CD4-positive, alpha-beta T cell treated with Interleukin-10 for 1 hour (primary cell): ENCODE measurements around the gene WASHC2A.
"Not testable (repeated sequence)": the region's sequence is repeated elsewhere in the genome, so short reads cannot be mapped to it uniquely, and the experiment has no call there.

ENCODE experiments used
- DNase-seq: peaks from one replicate; pipeline ENCODE4 v3.0.0-alpha.2; 2020

The WASHC2A gene

GRCh38 chr10:50159856-50160255 lies 92.1 kb downstream of the WASHC2A start:
- not testable (repeated sequence) for DNase-seq

GRCh38 chr10:50165038-50165437 lies 97.3 kb downstream of the WASHC2A start:
- not testable (repeated sequence) for DNase-seq

- DNase-seq, result not testable (repeated sequence)
Measured at GRCh38 chr10:50167833-50168232, 100.1 kb downstream of the WASHC2A start.

GRCh38 chr10:50169506-50169905 lies 101.8 kb downstream of the WASHC2A start:
- DNase-seq, result not testable (repeated sequence)

- not testable (repeated sequence) for DNase-seq
Measured at GRCh38 chr10:50174788-50175525, 107.2 kb downstream of the WASHC2A start.
